Progenitor cell of endocrine pancreas (in vitro differentiated cells): ENCODE results near the gene MTG1. TPM values are rescaled to one million over a fixed set of nuclear protein-coding genes. Genes with fewer than 3 reads are reported as not detected.

ENCODE experiments used
- DNase-seq: peaks from one replicate; pipeline ENCODE4 v3.0.0; 2021; ENCODE audit warnings: low spot score; ENCODE audit not compliant: unreplicated experiment
- H3K27ac Mint-ChIP-seq: 2 replicates; pipeline ENCODE4 v1.8.0; 2021; ENCODE audit warnings: mild to moderate bottlenecking, moderate library complexity, mixed read lengths
- H3K27me3 Mint-ChIP-seq: 2 replicates; pipeline ENCODE4 v1.8.0; 2021; ENCODE audit warnings: mixed read lengths
- H3K36me3 Mint-ChIP-seq: 2 replicates; pipeline ENCODE4 v1.8.0; 2022; ENCODE audit warnings: mixed read lengths; ENCODE audit not compliant: insufficient read depth
- H3K4me1 Mint-ChIP-seq: 2 replicates; pipeline ENCODE4 v1.8.0; 2021; ENCODE audit warnings: low read depth, mixed read lengths
- H3K4me3 Mint-ChIP-seq: 2 replicates; pipeline ENCODE4 v1.8.0; 2021; ENCODE audit warnings: low read depth, mild to moderate bottlenecking, moderate library complexity, mixed read lengths
- H3K9me3 Mint-ChIP-seq: 2 replicates; pipeline ENCODE4 v1.8.0; 2021; ENCODE audit warnings: low read depth, mixed read lengths
- CTCF ChIP-seq: fragments of 200-600 bp; sonication (generic); IDR thresholded peaks from one replicate; pipeline ENCODE4 v1.5.0; 2021; ENCODE audit warnings: antibody characterized with exemption, mild to moderate bottlenecking; ENCODE audit not compliant: unreplicated experiment
- total RNA-seq: library from RNA; stranded (reverse); gene quantifications from 2 replicates; pipeline ENCODE4 v1.2.1, GENCODE V29; 2021

The MTG1 gene
- total RNA-seq, 1 donor from 2014 or later: 137 TPM

DNA sequence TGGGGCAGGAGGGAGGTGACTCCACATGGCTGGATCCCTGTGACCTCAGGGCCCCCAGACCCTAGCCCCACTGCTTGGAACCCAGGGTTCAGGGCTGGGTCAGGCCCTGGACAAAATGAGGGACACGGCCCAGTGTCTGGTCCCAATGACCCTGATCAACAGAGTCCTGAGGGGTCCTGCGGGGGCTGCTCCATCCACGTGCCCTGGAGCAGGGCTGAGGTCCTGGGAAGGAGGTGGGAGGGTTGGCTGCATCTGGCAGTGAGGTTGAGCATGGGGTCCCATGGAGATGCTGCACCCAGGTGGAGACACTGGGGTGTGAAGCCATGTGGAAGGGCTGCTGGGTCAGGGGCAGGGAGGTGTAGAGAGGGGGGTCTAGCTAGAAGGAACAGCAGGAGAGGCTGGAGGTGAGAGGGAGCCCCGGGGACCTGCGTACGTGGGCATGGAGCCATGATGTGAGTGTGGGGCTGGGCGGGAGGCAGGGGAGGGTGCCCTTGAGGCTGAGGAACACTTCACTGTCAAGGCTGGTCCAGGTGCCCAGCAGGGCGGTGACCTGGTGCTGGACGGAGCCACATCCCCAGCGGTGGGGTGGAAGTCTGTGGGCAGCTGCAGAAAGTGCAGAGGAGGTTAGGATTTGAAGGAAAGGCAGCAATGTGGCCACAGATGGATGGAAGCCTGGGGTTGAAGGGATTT lies 60.4 kb downstream of the MTG1 start:
- Mint-ChIP-seq H3K36me3 (peaks cover 5% of the 10 kb centered on the region), H3K9me3 (peaks cover 32% of the 10 kb centered on the region)
- DNase-seq: no peak

GRCh38 chr10:133455196-133455595 lies 61.2 kb downstream of the MTG1 start:
- no peak overlapping the region for H3K4me3 Mint-ChIP-seq
- peaks cover 29% of the 10 kb centered on the region for H3K9me3 Mint-ChIP-seq
- no peak for TF ChIP-seq CTCF
- H3K4me1 Mint-ChIP-seq: no peaks in the 10 kb centered on the region
- H3K36me3 Mint-ChIP-seq: peaks cover 6% of the 10 kb centered on the region
- DNase-seq: no peak
- H3K27me3 Mint-ChIP-seq: no peaks in the 10 kb centered on the region
- H3K27ac Mint-ChIP-seq: no peak overlapping the region

More for the DNA sequence above, 60.4 kb downstream of the MTG1 start:
- Mint-ChIP-seq H3K4me1 (no peaks in the 10 kb centered on the region), H3K4me3 (no peak overlapping the region), H3K27ac (no peak overlapping the region), H3K27me3 (no peaks in the 10 kb centered on the region)
- no peak for TF ChIP-seq CTCF

- no peak for TF ChIP-seq CTCF
- Mint-ChIP-seq H3K4me1 (no peaks in the 10 kb centered on the region), H3K9me3 (peaks cover 29% of the 10 kb centered on the region), H3K27ac (no peak overlapping the region), H3K36me3 (peaks cover 7% of the 10 kb centered on the region), H3K27me3 (no peaks in the 10 kb centered on the region), H3K4me3 (no peak overlapping the region)
- DNase-seq: no peak
Measured at GRCh38 chr10:133455611-133456031, 61.7 kb downstream of the MTG1 start.

DNA sequence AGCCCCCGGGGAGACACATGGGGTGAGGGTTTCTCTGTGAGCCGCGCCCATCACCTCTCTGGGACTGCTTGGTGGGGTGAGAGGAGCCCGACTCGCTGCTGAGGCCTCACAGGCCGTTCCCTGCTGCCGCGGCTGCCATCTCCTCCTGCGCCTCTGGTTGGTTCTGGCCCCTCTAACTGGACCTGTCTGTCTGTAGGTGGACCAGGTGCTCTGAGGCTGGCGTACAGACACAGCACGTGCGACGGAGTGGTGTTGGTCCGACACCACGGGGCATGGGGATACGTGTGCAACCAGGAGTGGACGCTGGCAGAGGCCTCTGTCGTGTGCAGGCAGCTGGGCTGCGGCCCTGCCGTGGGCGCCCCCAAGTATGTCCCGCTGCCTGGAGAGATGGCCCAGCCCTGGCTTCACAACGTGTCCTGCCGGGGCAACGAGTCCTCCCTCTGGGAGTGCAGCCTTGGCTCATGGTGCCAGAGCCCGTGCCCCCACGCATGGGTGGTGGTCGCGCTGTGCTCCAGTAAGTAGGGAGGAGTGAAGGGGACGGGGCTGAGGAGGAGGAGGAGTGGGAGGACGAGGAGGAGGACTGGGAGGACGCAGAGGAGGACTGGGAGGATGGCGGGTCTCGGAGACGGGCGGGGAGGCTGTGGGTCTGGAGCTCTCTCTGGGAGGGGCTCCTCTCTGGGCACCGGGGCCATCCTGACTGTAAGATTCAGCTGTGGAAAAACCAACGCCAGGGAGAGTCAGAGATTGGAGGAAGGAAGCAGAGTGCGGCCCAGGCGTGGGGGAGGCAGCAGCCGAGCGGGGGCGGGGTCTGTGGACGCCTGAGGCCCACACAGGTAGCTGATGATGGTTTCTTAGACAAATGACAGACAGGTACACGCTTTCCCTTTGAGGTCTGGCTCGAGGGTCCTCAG lies 62.3 kb downstream of the MTG1 start:
- Mint-ChIP-seq H3K9me3 (peaks cover 26% of the 10 kb centered on the region), H3K4me1 (no peaks in the 10 kb centered on the region), H3K27me3 (no peaks in the 10 kb centered on the region), H3K27ac (no peak overlapping the region), H3K4me3 (no peak overlapping the region), H3K36me3 (peaks cover 8% of the 10 kb centered on the region)
- no peak for DNase-seq
- TF ChIP-seq CTCF: no peak

GRCh38 chr10:133457100-133457841 lies 63.3 kb downstream of the MTG1 start:
- H3K27ac Mint-ChIP-seq: no peak overlapping the region
- H3K36me3 Mint-ChIP-seq: peaks cover 11% of the 10 kb centered on the region
- peaks cover 28% of the 10 kb centered on the region for H3K9me3 Mint-ChIP-seq
- H3K4me1 Mint-ChIP-seq: no peaks in the 10 kb centered on the region
- TF ChIP-seq CTCF: no peak
- no peak overlapping the region for H3K4me3 Mint-ChIP-seq
- DNase-seq: no peak
- H3K27me3 Mint-ChIP-seq: no peaks in the 10 kb centered on the region
